Neural progenitor cell (in vitro differentiated cells): ENCODE measurements around the gene PTPRN2.

Experiments used
- EZH2 ChIP-seq: fragments of 200-600 bp; sonication (generic); IDR thresholded peaks from 2 replicates; pipeline ENCODE4 v1.6.1; 2017; ENCODE audit warnings: antibody characterized with exemption, mild to moderate bottlenecking, moderate library complexity
- EZH2phosphoT487 ChIP-seq: fragments of 200-600 bp; sonication (generic); IDR thresholded peaks from 2 replicates; pipeline ENCODE4 v1.6.1; 2017; ENCODE audit warnings: antibody characterized with exemption
- TF ChIP-seq, protein P1 (sequence below): fragments of 200-600 bp; sonication (generic); IDR thresholded peaks from 2 replicates; pipeline ENCODE4 v1.5.1; 2017; ENCODE audit warnings: antibody characterized with exemption, mild to moderate bottlenecking

DNA sequence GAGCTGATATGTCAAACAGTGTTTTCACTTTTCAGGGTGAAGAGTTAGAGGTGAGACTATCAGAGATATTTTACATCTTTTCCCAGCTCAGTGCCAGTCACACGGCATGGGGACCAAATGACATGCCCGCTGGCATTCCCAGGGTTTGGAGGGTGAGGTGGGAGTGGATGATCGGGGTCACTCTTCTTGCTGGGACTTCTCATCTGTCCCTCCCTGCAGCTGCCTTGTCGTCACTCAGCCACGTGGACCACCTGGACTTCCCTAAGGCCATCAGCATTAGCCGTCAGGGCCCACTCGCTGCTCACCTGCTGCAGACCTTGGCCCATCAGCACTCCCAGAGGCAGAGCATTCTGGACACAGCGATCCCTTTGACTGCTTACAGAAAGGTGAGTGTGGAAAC, 949.1 kb downstream of the PTPRN2 start:
- TF ChIP-seq EZH2 (no peak), EZH2phosphoT487 (no peak)
- TF ChIP-seq, protein P1, sequence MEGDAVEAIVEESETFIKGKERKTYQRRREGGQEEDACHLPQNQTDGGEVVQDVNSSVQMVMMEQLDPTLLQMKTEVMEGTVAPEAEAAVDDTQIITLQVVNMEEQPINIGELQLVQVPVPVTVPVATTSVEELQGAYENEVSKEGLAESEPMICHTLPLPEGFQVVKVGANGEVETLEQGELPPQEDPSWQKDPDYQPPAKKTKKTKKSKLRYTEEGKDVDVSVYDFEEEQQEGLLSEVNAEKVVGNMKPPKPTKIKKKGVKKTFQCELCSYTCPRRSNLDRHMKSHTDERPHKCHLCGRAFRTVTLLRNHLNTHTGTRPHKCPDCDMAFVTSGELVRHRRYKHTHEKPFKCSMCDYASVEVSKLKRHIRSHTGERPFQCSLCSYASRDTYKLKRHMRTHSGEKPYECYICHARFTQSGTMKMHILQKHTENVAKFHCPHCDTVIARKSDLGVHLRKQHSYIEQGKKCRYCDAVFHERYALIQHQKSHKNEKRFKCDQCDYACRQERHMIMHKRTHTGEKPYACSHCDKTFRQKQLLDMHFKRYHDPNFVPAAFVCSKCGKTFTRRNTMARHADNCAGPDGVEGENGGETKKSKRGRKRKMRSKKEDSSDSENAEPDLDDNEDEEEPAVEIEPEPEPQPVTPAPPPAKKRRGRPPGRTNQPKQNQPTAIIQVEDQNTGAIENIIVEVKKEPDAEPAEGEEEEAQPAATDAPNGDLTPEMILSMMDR: no peak
